ENCODE measurements around the gene SDR9C7.

SDR9C7 gene

GRCh38 chr12:56955631-56956256 is 21.5 kb upstream of the SDR9C7 start:
- TF ChIP-seq EZH2 (IDR thresholded peaks at IDR 0.05; ENCODE audit: borderline replicate concordance, low read length) (no peak), CTCF (IDR thresholded peaks at IDR 0.05; ENCODE audit: low read length) (no peak)
- H3K27me3 ChIP-seq (ENCODE audit: insufficient read depth, low read length): no peaks in the 10 kb centered on the region; the same call in 1 of the 2 replicates
- H4K20me1 ChIP-seq (ENCODE audit: insufficient read depth, low read length): no peaks in the 10 kb centered on the region
- no peak overlapping the region for H3K4me3 ChIP-seq (ENCODE audit: low read depth, low read length, poor library complexity, severe bottlenecking)
- no peaks in the 10 kb centered on the region for H3K79me2 ChIP-seq (ENCODE audit: insufficient read depth, low read length)
- H3K9me3 ChIP-seq (ENCODE audit: low read length): no peaks in the 10 kb centered on the region
- no peak overlapping the region for H3K27ac ChIP-seq (ENCODE audit: low read depth, low read length, poor library complexity, severe bottlenecking)
- H2AFZ ChIP-seq (ENCODE audit: low read length): no peak overlapping the region
- no peaks in the 10 kb centered on the region for H3K9me2 ChIP-seq (ENCODE audit: low read depth, low read length)
- H3K4me2 ChIP-seq (ENCODE audit: low read length): no peak overlapping the region
- H3K4me1 ChIP-seq (ENCODE audit: insufficient read depth, low read length, severe bottlenecking): no peaks in the 10 kb centered on the region
- no peaks in the 10 kb centered on the region for H3F3A ChIP-seq (ENCODE audit: insufficient read depth, low read length)
- no peaks in the 10 kb centered on the region for H3K36me3 ChIP-seq (ENCODE audit: insufficient read depth, low read length)
- no peak overlapping the region for H3K9ac ChIP-seq (ENCODE audit: low read length)

GRCh38 chr12:56954958-56955355 is 20.7 kb upstream of the SDR9C7 start:
- TF ChIP-seq EZH2 (IDR thresholded peaks at IDR 0.05; ENCODE audit: borderline replicate concordance, low read length) (no peak), CTCF (IDR thresholded peaks at IDR 0.05; ENCODE audit: low read length) (no peak)
- no peak overlapping the region for H3K9ac ChIP-seq (ENCODE audit: low read length)
- no peaks in the 10 kb centered on the region for H3F3A ChIP-seq (ENCODE audit: insufficient read depth, low read length)
- H3K27me3 ChIP-seq (ENCODE audit: insufficient read depth, low read length): no peaks in the 10 kb centered on the region; the same call in 1 of the 2 replicates
- H3K9me2 ChIP-seq (ENCODE audit: low read depth, low read length): no peaks in the 10 kb centered on the region
- H3K36me3 ChIP-seq (ENCODE audit: insufficient read depth, low read length): no peaks in the 10 kb centered on the region
- H3K79me2 ChIP-seq (ENCODE audit: insufficient read depth, low read length): no peaks in the 10 kb centered on the region
- no peaks in the 10 kb centered on the region for H3K4me1 ChIP-seq (ENCODE audit: insufficient read depth, low read length, severe bottlenecking)
- H3K27ac ChIP-seq (ENCODE audit: low read depth, low read length, poor library complexity, severe bottlenecking): no peak overlapping the region
- H2AFZ ChIP-seq (ENCODE audit: low read length): no peak overlapping the region
- no peaks in the 10 kb centered on the region for H4K20me1 ChIP-seq (ENCODE audit: insufficient read depth, low read length)
- no peak overlapping the region for H3K4me3 ChIP-seq (ENCODE audit: low read depth, low read length, poor library complexity, severe bottlenecking)
- H3K4me2 ChIP-seq (ENCODE audit: low read length): no peak overlapping the region
- H3K9me3 ChIP-seq (ENCODE audit: low read length): no peaks in the 10 kb centered on the region

- H3F3A ChIP-seq (ENCODE audit: insufficient read depth, low read length): no peaks in the 10 kb centered on the region
- H3K79me2 ChIP-seq (ENCODE audit: insufficient read depth, low read length): no peaks in the 10 kb centered on the region
- no peak overlapping the region for H3K4me3 ChIP-seq (ENCODE audit: low read depth, low read length, poor library complexity, severe bottlenecking)
- H3K9me2 ChIP-seq (ENCODE audit: low read depth, low read length): no peaks in the 10 kb centered on the region
- H4K20me1 ChIP-seq (ENCODE audit: insufficient read depth, low read length): no peaks in the 10 kb centered on the region
- no peak overlapping the region for H3K27ac ChIP-seq (ENCODE audit: low read depth, low read length, poor library complexity, severe bottlenecking)
- no peak overlapping the region for H3K4me2 ChIP-seq (ENCODE audit: low read length)
- H3K4me1 ChIP-seq (ENCODE audit: insufficient read depth, low read length, severe bottlenecking): no peaks in the 10 kb centered on the region
- no peak overlapping the region for H2AFZ ChIP-seq (ENCODE audit: low read length)
- H3K36me3 ChIP-seq (ENCODE audit: insufficient read depth, low read length): no peaks in the 10 kb centered on the region
- H3K9ac ChIP-seq (ENCODE audit: low read length): no peak overlapping the region
- no peak for TF ChIP-seq CTCF (IDR thresholded peaks at IDR 0.05; ENCODE audit: low read length)
- TF ChIP-seq EZH2 (IDR thresholded peaks at IDR 0.05; ENCODE audit: borderline replicate concordance, low read length): no peak
- no peaks in the 10 kb centered on the region for H3K9me3 ChIP-seq (ENCODE audit: low read length)
- no peaks in the 10 kb centered on the region; the same call in 1 of the 2 replicates for H3K27me3 ChIP-seq (ENCODE audit: insufficient read depth, low read length)
These were observed 20.1 kb upstream of the SDR9C7 start for GRCh38 chr12:56954057-56954957.

All from OCI-LY1 (cell line).